DMS53 (cell line): ENCODE results near the gene FAM124B.

Source experiments
- DNase-seq: peaks from one replicate; lab custom pipeline; 2025; lab: John Stamatoyannopoulos, UW

FAM124B gene

GRCh38 chr2:224381521-224382279 lies 20.2 kb downstream of the FAM124B start:
- peak; percentile 57 for DNase-seq

DNA sequence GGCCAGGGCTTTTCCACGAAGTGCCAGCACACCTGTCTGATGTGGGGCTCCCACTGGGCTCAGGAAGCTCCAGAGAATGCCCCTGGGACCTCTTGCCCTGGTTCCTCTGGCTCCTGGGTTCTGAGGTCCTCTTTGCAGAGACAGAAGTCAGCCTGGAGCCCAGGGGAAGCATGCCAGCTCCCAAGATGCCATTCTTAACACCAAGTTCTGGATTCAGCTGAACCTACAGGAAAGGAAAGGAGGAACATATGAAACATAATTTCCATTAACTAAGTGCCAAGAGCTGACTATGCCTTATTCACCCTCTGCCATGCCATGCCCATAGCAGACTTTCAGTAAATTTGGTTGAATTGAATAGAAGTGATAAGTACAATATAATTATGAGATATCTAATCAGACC lies 21.9 kb downstream of the FAM124B start:
- no peak for DNase-seq

GRCh38 chr2:224379172-224379571 lies 22.7 kb downstream of the FAM124B start:
- DNase-seq = no peak

DNA sequence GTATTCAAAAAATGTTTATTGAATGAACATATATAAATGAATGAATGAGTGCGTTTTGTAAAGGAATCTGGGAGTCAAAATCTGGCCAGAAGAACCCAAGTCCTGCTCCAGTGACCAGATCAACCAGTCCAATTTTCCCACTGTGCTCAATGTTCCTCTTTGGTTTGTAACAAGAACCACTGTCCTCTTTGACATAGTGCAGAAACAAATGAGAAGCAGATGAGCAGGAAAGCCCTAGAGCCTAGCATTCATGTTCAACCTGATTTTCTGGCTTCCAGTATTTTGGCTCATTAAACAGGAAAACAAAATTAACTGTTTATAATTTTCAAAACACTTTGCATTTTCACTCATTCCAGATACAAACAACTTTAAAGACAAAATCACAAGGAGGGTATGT lies 23.2 kb downstream of the FAM124B start:
- no peak for DNase-seq

- no peak for DNase-seq
These were observed 23.9 kb downstream of the FAM124B start for GRCh38 chr2:224377751-224378700.

DNA sequence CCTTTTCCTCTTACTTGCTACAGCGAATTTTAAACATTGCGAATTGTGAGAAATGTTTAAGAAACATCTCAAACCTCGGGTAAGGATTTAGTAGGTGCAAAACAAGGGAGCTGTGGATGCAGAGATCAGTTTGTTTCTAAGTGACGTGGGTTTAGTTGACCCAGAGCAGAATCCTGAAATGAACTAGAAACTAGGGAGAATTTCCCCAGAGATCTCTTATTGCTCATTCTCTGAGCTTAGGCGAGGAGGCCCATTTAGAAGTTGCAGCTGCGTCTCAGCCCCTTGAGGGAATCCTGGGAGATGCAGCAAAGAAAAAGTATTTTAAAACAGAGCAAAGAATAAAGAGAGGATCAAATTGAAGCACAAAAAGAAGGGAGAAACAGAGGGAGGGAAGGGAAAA lies 29.3 kb downstream of the FAM124B start:
- no peak for DNase-seq

- DNase-seq = peak; percentile 63
These were observed 32.8 kb downstream of the FAM124B start for GRCh38 chr2:224369028-224369632.

GRCh38 chr2:224366267-224366844 lies 35.6 kb downstream of the FAM124B start:
- no peak for DNase-seq

DNA sequence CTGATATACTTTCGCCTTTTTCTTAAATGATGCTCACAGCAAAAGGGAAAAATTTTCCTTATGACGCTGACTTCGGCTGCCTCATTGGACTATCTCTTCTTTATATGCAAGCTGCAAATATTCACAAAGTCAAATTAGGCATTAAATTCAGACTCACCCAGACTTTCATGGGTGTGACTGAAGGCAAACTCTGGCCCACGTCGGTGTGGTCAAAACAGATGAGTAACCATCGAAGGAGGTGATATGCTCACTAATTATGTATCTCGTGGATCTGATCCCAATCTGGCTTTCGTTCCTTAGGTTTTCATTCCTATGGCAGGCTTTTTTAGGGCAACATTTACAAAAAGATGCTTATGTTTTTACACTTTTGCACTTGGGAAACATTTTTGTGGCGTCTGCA lies 36.6 kb downstream of the FAM124B start:
- no peak for DNase-seq

DNA sequence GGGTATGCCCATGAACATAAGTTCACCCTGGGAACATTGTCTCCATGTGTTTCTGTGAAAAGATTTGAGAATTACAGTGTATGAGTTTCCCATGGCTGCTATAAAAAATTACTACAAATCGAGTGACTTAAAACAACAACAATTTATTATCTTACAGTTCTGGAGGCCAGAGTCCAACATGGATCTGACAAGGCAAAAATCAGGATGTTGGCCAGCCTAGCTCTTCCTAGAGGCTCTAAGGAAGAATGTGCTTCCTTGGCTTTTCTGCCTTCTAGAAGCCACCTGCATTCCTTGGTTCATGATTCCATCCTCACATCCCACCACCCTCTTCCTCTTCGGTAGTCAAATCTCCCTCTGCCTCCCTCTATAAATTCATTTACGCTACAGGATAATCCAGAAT lies 38.6 kb downstream of the FAM124B start:
- no peak for DNase-seq

DNA sequence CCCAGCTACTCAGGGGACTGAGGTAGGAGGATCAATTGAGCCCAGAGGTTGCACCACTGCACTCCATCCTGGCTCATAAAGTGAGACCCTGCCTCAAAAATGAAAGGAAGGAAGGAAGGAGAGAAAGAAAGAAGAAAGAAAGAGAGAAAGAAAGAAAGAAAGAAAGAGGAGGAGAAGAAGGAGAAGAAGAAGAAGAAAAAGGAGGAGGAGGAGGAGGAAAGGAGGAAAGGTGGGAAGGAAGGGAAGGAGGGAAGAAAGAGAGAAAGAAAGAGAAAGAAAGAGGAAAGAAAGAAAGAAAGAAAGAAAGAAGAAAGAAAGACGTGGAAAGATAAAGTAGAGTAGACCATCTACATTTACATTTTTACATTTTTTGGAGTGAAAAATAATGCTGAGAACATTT lies 39.8 kb downstream of the FAM124B start:
- no peak for DNase-seq

GRCh38 chr2:224360801-224361251 lies 41.1 kb downstream of the FAM124B start:
- no peak for DNase-seq

DNA sequence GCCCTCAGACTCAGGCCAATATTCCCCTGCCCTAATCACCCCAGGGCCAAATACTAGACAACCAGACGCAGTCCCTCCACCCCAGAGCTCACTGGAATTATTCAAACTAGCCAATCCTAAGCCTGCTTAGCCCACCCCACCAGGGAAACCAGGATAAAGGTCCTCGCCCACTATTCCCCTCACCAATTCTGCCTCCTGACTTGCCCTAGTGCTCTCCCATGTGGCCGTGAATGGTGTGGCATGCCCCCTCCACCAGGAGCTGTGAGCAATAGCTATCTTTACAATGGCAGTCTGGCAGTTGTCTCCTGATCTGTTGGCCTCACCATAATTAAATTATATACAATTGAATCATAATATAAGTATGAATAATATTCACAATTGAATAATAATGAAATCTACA lies 42.3 kb downstream of the FAM124B start:
- DNase-seq = peak; percentile 29

DNA sequence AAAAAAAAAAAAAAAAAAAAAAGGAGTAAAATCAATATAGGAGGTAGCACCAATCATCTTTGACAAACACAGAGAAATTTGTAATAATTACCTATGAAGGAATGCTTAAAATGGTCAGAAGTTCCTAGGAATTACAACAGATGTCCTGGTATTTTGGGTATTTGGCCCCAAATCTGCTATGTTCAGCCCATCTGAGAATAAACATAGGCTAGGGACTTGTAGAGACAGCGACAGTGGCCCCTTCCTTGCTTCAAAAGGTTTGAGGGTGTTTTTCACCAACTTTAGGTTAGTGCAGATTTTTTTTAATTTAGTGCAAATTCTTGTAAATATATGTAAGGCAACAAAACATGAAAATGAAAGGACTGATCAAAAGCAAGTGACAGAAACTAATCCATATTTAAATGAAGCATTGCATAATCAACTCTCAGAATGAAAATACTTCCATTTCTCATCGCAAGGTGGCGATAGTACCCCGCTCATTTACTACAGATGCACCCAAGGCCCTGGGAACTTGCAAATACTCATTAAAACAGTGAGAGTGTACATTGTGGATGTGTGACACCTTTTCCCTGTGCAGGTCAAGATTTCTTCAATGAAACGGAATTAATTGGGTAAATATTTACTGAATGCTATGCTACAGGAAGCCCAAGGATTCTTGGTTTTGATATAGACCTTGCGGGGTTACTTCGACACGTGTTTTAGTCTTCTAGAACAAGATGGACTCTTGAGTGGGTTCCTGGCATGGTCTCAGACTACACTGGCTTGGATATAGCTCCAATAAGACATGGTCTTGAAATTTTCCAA lies 44.6 kb downstream of the FAM124B start:
- DNase-seq = peak; percentile 66

GRCh38 chr2:224354632-224355211 lies 47.2 kb downstream of the FAM124B start:
- DNase-seq = no peak

- DNase-seq = no peak
These were observed 51.2 kb downstream of the FAM124B start for GRCh38 chr2:224350703-224351102.

DNA sequence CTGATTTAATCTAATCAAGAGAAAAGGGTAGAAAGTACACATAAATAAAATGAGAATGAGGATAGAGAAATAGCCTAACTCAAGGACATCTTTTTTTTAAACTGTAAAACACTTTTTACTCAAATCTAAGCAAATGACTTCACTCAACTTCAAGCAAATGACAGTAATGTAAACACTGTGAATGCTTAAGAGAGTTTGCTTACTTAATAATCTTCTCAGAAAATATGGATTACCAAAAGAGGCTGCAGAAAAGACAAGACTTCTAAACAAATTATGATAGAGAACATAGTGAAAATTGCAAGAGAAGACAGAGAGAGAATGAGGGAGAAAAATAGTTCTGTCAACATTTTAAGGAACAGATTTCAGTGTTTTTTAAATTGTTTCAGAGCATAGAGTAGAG lies 52.5 kb downstream of the FAM124B start:
- no peak for DNase-seq

DNA sequence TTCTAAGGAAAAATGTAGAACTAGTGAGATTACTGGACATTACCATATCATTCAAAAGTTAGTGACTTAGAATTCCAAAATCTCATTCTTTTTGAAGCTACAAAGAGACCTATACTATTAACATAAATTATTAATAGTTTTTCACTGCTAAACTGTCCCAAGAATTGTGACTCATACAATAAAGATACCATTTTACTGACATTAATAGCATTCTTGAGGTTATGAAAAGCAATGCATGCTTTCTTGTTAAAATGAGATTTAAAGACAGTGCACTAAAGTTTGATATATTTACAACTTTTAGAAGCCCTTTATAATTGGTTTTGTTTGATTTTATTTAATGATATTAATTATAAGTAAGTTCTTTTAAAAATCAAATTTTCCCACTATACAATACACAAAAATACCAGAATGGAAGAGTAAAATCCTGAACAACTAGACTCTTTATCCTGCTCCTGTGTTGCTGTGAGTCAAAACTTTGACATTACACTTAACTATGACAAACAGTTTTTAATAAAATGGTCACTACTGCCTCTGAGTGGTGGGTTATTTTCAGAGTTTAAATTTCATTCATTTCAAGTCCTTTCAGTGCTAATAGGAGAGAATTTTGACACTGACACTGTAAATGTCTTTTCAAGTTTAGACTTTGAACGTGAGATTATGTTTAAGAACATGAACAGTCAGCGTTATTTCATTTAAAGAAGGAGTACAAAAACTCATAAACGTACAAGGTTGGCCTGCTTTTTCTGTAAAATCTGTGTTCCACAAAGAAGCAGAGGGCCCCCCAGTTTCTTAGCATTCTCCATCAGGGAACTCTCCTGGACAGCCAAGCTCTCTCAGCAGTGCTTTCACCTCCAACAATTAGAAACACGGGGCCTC lies 54.5 kb downstream of the FAM124B start:
- DNase-seq = no peak

- no peak for DNase-seq
These were observed 56.4 kb downstream of the FAM124B start for GRCh38 chr2:224345492-224345891.

DNA sequence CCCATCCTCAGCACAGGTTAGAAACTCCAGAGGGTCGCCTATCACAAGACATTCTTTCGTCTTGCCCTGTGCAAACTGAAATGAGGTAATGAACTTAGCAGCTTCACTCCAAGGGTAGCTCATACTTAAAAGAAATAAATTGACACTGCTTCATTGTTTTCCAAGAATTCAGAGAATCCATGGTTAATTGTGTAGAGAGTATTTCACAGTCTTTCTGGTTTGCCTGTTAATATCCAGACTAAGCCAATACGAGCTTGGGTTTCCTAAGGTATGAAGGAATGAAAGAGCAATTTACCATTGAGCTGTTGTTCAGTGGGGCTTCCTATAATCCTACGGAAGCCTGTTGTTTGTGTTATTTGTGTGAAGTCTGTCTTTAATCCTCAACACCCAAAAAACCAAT lies 58.7 kb downstream of the FAM124B start:
- DNase-seq = no peak
